Right renal cortex interstitium (tissue), 3 donors: ENCODE results near the gene MRPS18B. TPM values are rescaled to one million over a fixed set of nuclear protein-coding genes. Genes with fewer than 3 reads are reported as not detected.
A peak's percentile ranks its signal among the peaks of the same experiment; 100 is the strongest.

Experiments
- DNase-seq, 3 donors: peaks; one replicate each; pipeline ENCODE4 v3.0.0-alpha.2; 2013; ENCODE audit warnings: low read depth in 3 of 3, low spot score in 2 of 3
- polyA plus RNA-seq, 3 donors: library from polyadenylated mRNA; unstranded; fragments of 120-200 nt; gene quantifications; one replicate each; pipeline ENCODE4 v1.2.1, GENCODE V29; 2013; ENCODE audit not compliant: insufficient read length in 3 of 3

Gene MRPS18B
- polyA plus RNA-seq, 3 donors: 63.7 to 66.9 (median 65.8) TPM

DNA sequence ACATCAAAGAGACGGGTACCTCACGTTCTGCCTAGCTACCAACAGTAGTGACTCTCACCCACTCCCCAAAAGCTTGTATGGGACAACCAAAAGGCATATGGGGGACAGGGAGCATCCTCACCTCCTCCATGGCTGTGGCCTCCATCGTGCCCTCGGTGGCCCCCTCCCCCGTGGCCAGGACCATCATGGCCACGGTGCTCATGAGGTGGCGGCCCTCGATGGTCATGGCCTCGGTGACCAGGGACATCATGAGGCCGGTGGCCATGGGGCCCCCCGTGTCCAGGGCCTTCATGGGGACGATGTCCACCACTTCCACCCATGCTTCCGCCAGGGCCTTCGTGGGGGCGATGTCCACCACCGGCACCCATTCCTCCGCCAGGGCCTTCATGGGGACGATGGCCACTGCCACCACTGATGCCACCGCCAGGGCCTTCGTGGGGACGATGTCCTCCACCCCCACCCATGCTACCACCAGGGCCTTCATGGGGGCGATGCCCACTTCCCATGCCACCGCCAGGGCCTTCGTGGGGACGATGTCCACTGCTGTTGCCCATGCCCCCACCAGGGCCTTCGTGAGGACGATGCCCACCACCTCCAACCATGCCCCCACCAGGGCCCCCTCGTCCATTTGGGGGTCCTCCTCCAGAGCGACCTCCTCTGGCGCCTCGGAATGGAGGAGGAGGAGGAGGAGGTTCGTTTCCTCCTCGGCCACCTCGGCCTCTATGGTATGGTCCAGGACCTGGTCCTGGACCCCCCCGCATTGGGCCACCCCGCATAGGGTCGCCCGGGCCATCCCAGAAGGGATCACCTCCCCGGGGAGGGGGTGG is 15.6 kb upstream of the MRPS18B start:
- no peak for DNase-seq

DNA sequence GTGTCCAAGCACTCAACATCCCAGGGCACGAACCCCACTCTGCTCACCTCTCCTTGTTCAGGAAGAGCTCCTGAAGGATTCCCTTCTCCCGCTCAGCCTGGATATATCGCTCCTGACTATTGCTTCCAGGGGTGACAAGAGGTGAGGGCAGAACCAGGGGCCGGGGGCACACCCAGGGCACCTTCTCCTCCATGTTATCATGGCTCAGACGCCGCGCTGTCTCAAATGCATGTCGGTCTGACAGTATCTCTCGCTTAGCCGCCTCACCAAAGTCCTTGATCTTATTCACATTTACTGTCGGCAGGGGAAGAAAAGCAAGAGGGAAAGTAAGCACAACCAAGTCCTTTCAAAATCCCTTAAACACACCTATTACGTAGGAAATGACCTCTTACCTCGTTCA is 13.7 kb upstream of the MRPS18B start:
- no peak for DNase-seq

DNA sequence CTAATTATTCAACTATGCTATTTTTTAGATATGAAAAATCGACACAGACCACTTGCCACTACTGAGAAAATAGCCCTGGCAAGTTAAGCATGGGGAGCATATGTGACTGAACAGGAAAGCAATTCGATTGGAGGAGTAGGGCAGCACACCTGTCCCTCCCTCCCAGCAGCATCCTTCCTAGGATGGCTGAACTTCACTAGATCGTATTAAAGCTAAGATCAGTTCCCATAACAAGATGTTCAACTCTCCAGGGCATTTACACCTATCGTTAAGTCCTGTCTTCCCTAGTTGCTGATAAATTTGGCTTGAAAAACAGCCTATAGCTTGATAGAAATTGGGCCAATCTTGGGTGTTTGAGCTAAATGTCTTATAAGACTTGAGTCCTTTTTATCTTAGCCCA is 7.6 kb upstream of the MRPS18B start:
- DNase-seq: no peak

DNA sequence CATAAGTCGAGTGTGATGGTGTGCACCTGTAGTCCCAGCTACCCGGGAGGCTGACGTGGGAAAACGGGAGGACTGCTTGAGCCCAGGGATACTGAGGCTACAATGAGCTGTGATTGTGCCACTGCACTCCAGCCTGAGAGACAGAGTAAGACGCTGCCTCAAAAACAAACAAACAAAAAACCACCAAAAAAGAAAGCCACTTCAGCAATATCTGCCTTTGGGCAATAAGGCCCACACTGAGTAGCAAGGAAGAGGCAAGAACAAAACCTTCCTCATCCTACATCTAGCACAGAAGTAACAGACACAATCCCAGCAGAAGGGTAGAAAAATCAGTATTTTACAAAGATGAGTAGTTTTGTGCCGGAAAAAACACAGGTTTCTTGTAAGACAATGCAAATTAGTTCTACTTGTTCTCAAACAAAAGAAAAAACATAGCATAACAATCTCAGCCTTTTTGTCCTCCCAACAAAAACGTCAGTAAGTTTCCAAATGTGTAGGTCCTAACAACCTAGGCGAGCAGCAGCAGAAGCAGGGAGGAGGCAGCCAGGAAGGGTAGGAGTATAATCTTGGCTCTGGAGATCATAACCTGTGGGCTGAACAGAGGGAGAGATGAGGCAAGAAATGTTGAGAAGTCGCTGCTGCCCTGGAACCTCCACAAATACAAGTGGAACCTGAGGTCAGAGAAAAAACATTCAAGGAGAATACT is 6.3 kb upstream of the MRPS18B start:
- DNase-seq: no peak

DNA sequence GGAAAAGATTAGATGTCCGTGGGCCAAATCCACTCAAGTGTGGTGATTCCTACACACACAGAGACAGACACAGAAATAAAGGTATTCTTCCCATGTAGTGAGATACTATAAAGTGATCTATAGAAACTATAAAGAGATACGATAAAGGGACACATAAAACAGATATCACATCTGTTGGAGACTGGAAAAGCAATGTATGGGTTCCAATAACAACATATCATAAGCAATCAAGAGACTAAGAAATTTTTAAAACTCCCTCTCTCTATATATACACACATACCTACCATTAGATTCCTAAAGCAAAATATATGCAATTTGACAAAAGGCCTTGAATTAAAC is 5.8 kb upstream of the MRPS18B start:
- no peak for DNase-seq

DNA sequence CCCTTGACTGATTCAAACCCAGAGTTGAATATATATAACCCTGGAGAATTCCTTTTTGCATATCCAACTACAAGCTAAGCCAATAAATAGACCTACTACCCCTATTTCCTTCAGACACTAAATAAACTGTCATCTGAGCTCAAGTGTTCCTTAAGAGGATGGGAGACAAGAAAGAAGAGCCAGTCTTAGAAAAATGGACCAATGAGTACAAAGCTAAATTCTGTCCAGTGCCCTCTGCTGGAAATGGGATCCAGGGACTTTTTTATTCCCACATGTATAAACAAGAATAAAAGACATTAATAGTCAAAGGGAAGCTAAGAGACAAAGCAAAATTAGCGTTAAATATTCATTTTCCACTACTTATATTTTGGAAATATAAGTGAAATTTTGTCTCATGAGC is 5.4 kb upstream of the MRPS18B start:
- no peak for DNase-seq

DNA sequence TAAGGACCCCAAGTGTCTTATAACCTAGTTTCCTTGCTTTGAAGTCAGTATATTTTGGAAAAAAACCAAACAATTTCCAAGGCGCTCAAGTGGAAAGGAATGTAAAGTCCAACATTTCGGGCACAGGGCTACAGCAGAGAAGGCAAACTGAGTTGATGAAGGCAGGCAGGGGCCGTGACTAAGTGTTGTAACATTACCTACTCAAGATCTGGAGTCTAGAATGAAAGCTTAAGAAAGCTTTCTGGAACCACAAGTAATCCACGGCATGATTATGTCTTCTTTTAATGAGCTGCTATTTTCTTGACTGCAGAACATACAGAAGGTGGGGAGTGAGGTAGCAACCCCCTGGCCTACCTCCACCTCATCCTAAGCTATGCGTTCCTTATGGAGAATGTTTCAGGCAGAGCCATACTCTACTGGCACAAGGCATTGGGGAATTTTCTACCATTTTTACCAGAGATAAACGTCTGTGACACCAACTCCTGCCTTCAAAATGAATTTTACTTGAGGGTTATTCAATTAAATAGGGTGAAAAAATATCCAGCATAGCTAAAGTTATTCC is 4.9 kb upstream of the MRPS18B start:
- DNase-seq: no peak

DNA sequence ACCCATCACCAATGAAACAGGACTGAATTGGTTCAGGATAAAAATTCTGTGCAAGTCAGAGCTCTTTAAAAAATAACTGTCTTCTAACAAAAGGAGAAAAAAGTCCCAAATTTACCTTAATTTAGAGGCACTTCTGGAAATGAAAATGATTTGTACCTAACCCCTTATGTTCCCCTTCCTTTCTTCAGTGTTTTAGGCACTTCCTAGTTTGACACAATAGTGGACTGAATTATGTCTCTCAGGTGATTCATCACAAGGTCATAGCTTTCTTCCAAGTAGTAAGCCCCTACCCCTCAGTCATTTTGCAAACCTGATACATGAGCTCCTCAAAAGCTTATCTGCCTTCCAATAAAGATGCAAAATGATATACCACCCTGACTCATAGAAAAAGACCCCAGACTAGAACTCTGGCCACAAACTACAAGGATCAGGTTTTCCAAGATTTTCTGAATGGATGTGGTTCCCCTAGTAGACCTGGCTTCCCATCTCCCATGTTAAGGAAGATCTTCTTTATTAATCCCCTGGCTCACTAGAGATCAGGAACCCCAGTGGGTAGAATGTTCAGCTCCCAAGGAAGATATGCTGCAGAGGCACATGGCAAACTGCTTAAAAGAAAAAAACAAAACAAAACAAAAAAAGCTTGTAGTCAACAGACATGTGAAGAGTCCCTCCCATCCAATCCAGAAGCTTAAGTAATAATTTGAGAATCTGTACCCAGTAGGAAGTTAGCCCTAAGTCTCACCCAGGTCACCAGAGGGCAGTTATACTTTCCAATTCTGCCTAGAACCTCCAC is 4.2 kb upstream of the MRPS18B start:
- DNase-seq: no peak

DNA sequence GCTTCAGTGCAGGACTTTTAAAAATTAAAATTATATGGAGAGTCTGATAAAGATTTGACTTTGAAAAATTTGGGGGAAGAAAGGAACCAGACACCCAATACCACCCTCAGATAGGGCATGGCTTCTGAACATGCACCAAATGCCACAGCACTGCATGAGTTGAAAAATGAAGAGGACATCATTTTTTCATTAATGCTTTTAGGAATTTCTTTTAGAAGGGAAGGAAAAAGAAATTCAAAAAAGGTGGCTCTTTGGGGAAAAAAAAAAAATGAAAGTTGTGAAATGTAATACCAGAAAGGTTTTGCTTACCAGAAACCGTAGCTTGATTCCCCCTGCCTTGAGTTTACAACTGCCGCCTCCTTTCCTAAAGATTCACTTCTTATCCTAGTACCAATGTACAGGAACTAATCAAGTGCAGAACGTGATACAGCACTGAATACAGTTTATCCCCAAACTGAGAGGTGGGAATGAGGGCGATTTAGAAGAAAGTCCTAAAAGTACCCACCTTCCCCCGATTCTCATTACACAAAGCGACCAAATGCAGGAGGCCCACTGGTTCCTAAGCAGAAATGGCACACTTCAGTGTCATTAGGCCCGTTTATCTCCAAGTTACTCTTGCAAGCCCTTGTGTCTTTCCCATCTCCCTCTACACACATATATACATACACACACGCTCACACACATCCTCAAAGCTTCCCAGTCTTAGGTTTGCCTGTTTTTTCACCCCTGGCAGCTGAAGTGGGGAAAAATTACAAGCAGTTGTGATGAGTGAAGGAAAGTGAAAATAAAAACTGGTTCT is 3.4 kb upstream of the MRPS18B start:
- DNase-seq: no peak

DNA sequence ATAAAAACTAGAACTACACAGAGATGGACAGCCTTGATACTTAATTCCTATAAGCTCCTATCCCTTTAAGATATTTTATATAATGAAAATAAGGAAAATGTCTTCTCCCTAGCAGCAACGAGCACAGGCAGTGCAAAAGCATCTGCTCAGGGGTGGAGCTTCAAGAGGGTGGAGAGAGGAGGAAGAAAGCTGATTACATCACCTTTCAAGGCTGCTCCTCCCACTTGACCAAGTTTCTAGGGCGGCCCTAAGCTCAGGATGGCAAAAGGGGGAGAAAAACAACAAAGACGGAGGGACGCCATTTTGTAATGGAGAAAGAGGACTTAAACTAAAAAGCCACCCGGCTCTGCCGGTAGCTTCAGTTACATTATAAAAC is 2.8 kb upstream of the MRPS18B start:
- DNase-seq: peak; percentile 93 to 97 (median 97)

DNA sequence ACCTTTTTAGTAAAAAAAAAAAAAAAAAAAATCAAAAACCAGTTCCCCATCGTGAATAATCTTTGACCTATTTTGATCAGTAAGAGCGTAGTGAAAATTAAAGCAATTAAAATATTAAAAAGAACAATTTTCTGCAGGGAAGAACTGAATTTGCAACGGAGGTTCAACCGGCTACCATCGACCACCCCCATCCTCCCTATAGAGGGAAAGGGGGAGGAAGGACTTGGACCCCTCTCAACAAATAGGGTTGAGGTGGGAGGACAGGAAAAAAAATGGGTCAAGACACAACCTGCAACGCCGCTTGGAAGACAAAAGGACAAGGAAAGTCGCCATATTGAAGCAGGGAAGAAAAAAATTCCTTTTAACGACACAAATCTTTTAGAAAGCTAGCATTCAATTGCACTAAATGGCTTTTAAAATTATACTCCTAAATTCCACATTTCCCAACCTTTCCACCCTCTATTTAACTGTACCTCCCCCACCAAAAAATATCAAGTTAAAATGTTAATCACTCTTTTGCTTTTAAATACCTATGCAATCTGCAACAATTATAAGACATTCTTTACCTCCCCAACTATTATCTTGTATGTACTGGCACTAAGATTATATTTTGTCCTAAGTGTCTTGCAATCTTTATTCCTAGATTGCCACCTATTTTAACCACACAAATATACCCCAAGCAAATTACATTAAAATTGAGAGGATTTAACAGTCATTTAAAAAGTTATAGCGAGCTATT is 2.3 kb upstream of the MRPS18B start:
- DNase-seq: peak in 1 of 3 donors; percentile 69

DNA sequence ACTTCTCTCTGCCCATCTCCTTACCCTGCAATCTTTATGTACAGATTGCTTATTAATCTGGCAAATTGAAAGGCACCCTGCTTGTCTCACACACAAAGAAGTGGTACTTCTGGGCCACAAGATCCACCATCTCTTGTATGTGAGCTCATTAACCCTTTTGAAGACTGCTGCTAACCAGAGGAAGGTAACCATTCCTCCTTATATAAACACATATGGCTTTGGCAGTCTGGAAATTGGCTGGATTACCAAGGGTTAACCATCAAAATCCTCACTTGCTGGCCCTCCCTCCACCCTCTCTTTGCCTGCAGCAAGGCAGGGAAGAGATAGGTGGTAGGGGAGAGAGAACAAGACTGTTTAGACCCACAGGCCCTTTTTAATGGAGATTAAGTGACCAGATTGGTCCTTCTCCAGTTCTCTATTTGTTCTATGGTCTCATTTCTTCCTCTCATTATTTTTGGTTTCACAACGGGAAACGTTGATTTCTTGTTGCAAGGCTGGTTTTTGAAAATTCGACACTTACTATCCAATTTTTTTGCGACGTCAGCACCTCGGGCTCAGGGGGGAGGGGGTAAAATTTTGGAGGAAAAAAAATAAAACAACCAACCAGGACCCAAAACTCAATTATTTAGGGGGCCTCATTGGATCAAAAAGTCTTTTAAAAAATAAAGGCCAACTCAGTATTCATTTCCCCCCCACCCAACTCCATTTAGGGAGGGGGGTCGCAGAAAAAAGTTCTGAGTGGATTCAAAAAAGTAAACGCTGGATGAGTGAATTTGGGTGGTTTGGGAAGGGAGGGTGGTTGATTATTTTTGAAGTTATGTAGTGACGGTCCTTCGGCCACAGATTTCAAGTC is 1.5 kb upstream of the MRPS18B start:
- DNase-seq: no peak

DNA sequence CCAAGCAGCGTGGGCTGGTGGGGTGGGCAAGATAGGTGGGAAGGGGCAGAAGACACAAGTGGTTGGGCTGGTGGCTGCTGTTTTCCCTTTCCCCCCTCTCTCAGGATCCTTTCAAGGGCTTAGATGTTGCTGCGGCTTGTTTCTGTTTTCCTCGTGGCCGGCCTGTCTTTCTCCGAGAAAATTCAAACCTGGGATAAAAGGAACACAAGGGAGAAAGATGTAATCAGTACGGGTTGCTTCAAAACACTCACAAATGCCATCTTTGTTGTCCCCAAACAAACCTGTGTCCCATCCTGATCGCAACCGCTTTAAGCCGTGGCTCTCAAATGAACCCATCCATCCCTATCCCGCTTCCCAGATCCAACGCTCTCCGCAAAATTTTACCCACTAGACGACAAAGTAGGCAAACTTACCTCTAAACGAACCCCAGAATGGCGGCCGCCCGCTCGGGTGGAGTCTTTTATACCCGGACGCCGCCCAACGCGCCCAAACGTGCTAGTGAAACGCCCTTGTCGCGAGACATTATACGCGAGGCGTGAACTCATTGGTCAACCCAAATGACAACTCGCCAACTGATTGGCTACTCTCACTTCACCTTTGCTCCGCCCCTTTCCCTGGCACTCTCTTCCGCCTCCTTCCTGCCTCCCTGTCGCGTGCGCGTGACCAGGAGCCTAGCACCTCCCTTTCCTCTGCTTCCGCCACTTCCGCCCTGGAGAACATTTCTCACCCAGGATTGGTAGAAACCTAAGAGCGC is 652 bp upstream of the MRPS18B start, which contains the start of gene PPP1R10:
PPP1R10 (minus strand) TSS at position 433 of the 754 bp plus-strand sequence. CDS start 7,299 bp downstream, outside the sequence.
- peak in 2 of 3 donors; percentile 100 for DNase-seq

DNA sequence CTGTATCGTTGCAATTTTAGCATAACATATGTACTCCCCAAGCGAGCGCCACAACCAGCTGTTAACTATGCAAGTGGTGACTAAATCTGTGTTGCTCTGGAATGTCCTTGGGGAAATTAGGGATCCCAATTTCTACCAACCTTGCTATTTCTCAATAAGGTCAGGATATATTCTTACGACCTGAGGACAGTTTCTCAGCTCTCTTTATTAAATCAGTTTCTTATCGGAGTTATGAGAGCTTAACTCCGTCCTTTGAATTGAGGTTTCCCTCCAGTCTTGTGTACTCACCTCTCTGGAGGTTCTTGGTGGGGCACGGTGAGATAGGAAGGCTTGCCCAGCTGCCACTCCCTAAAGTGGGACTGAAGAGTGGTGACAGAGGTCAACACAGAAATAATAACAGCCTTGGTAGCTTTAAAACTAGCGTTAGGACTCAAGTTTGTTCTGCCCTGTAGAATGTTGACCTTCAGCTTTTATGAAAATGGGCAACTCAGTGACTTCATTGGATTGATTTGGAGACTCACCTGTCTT is 694 bp downstream of the MRPS18B start:
- DNase-seq: no peak

DNA sequence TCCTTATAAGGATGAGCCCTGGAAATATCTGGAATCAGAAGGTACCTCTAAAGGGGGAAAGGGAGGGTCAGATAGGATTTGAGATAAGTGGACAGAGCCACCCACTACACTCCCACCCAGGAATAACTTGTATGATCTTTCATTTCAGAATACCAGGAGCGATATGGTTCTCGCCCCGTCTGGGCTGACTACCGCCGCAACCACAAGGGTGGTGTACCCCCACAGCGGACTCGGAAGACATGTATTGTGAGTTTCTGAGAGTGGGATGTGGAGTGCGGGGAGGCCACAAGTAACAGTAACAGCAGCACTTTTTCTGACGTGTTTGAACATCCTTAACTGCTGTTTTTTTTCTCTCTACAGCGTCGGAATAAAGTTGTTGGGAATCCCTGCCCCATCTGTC is 1.9 kb downstream of the MRPS18B start:
- no peak for DNase-seq

DNA sequence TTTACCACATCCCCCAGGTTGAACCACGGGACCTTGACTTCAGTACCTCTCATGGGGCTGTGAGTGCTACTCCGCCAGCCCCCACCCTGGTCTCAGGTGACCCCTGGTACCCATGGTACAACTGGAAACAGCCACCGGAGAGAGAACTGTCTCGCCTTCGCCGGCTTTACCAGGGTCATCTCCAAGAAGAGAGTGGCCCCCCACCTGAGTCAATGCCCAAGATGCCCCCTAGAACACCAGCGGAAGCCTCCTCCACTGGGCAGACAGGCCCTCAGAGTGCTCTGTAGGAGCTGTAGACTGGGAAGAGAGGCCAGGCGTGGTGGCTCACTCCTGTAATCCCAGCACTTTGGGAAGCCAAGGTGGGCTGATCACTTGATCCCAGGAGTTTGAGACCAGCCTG is 7.9 kb downstream of the MRPS18B start:
- DNase-seq: no peak

DNA sequence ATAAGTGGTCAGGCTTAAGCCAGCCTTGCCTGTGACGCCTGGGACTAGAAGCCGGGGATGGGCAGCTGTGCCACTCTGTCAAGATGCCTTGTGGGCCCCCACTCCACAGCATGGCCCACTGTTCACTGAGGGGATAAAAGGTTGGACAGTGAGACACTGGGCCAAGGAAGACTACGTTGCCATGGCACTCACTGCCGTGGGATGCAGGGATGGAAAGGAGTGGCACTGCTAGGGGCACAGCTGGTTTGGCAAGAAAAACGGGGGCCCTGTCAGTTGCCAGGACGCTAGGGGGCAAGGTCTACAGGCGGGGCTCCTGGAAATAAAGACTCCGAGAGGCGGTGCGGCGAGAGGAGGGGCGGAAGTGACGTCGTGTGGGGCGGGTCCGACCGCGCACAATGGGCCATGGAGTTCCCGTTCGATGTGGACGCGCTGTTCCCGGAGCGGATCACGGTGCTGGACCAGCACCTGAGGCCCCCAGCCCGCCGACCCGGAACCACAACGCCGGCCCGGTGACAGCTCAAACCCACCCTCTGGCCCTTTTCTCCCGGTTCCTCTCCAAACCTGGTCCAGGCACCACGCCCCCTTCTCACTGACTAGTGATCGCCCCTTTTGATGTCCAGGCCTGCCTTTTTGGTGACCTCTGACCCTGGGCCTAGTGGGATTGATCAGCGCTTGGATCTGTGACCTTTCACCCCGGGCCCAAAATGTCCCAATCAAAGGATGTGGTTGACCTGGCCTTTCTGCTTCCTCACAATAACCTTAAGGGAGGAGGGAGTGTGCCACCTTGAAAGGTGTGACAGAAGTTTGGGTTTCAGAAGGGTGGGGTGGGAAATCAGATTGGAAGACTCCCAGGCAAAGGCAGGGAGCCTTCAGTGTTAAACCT is 9.1 kb downstream of the MRPS18B start, which contains the start of gene ATAT1:
ATAT1 (plus strand) TSS at position 391 of the 883 bp plus-strand sequence.
- DNase-seq: no peak
